ENCODE results near the gene MYO1E. TPM values are rescaled to one million over a fixed set of nuclear protein-coding genes. Genes with fewer than 3 reads are reported as not detected.

MYO1E gene
- total RNA-seq, 1 experiment from 2014 or later: 34.0 TPM

- no peaks in the 10 kb centered on the region for H3K36me3 ChIP-seq (replicated peaks; ENCODE audit: control insufficient read depth, insufficient read depth, low read length)
Measured at GRCh38 chr15:59271595-59272201, 101.0 kb downstream of the MYO1E start.

GRCh38 chr15:59268852-59269407 is 103.7 kb downstream of the MYO1E start:
- Histone ChIP-seq H3K27me3 (ENCODE audit: control insufficient read depth, insufficient read depth, low read length) (no peaks in the 10 kb centered on the region), H3K4me3 (ENCODE audit: insufficient read depth, low read depth, low read length) (no peak overlapping the region), H3K36me3 (replicated peaks; ENCODE audit: control insufficient read depth, insufficient read depth, low read length) (no peaks in the 10 kb centered on the region)
- DNase-seq: no peak

More at GRCh38 chr15:59271595-59272201, 101.0 kb downstream of the MYO1E start:
- DNase-seq: no peak
- Histone ChIP-seq H3K27me3 (ENCODE audit: control insufficient read depth, insufficient read depth, low read length) (no peaks in the 10 kb centered on the region), H3K4me3 (ENCODE audit: insufficient read depth, low read depth, low read length) (no peak overlapping the region)

GRCh38 chr15:59268168-59268851 is 104.4 kb downstream of the MYO1E start:
- Histone ChIP-seq H3K27me3 (ENCODE audit: control insufficient read depth, insufficient read depth, low read length) (no peaks in the 10 kb centered on the region), H3K4me3 (ENCODE audit: insufficient read depth, low read depth, low read length) (no peak overlapping the region), H3K36me3 (replicated peaks; ENCODE audit: control insufficient read depth, insufficient read depth, low read length) (no peaks in the 10 kb centered on the region)
- DNase-seq: no peak

GRCh38 chr15:59266028-59266427 is 106.6 kb downstream of the MYO1E start:
- no peaks in the 10 kb centered on the region for H3K27me3 ChIP-seq (ENCODE audit: control insufficient read depth, insufficient read depth, low read length)
- no peak overlapping the region for H3K4me3 ChIP-seq (ENCODE audit: insufficient read depth, low read depth, low read length)
- H3K36me3 ChIP-seq (replicated peaks; ENCODE audit: control insufficient read depth, insufficient read depth, low read length): no peaks in the 10 kb centered on the region
- no peak for DNase-seq

- H3K27me3 ChIP-seq (ENCODE audit: control insufficient read depth, insufficient read depth, low read length): no peaks in the 10 kb centered on the region
- no peak for DNase-seq
- no peaks in the 10 kb centered on the region for H3K36me3 ChIP-seq (replicated peaks; ENCODE audit: control insufficient read depth, insufficient read depth, low read length)
- H3K4me3 ChIP-seq (ENCODE audit: insufficient read depth, low read depth, low read length): no peak overlapping the region
Measured at GRCh38 chr15:59262316-59262715, 110.4 kb downstream of the MYO1E start.

GRCh38 chr15:59260090-59260489 is 112.6 kb downstream of the MYO1E start:
- no peaks in the 10 kb centered on the region for H3K27me3 ChIP-seq (ENCODE audit: control insufficient read depth, insufficient read depth, low read length)
- no peaks in the 10 kb centered on the region for H3K36me3 ChIP-seq (replicated peaks; ENCODE audit: control insufficient read depth, insufficient read depth, low read length)
- no peak for DNase-seq
- no peak overlapping the region for H3K4me3 ChIP-seq (ENCODE audit: insufficient read depth, low read depth, low read length)

GRCh38 chr15:59259137-59259943 is 113.3 kb downstream of the MYO1E start:
- Histone ChIP-seq H3K4me3 (ENCODE audit: insufficient read depth, low read depth, low read length) (no peak overlapping the region), H3K36me3 (replicated peaks; ENCODE audit: control insufficient read depth, insufficient read depth, low read length) (no peaks in the 10 kb centered on the region), H3K27me3 (ENCODE audit: control insufficient read depth, insufficient read depth, low read length) (no peaks in the 10 kb centered on the region)
- no peak for DNase-seq

- no peaks in the 10 kb centered on the region for H3K36me3 ChIP-seq (replicated peaks; ENCODE audit: control insufficient read depth, insufficient read depth, low read length)
- no peak overlapping the region for H3K4me3 ChIP-seq (ENCODE audit: insufficient read depth, low read depth, low read length)
- no peaks in the 10 kb centered on the region for H3K27me3 ChIP-seq (ENCODE audit: control insufficient read depth, insufficient read depth, low read length)
- DNase-seq: no peak
Measured at GRCh38 chr15:59258317-59258716, 114.4 kb downstream of the MYO1E start.

GRCh38 chr15:59257140-59257539 is 115.5 kb downstream of the MYO1E start:
- Histone ChIP-seq H3K27me3 (ENCODE audit: control insufficient read depth, insufficient read depth, low read length) (no peaks in the 10 kb centered on the region), H3K4me3 (ENCODE audit: insufficient read depth, low read depth, low read length) (no peak overlapping the region), H3K36me3 (replicated peaks; ENCODE audit: control insufficient read depth, insufficient read depth, low read length) (no peaks in the 10 kb centered on the region)
- no peak for DNase-seq

GRCh38 chr15:59256482-59256881 is 116.2 kb downstream of the MYO1E start:
- Histone ChIP-seq H3K27me3 (ENCODE audit: control insufficient read depth, insufficient read depth, low read length) (no peaks in the 10 kb centered on the region), H3K4me3 (ENCODE audit: insufficient read depth, low read depth, low read length) (no peak overlapping the region), H3K36me3 (replicated peaks; ENCODE audit: control insufficient read depth, insufficient read depth, low read length) (no peaks in the 10 kb centered on the region)
- DNase-seq: no peak

- Histone ChIP-seq H3K4me3 (ENCODE audit: insufficient read depth, low read depth, low read length) (no peak overlapping the region), H3K27me3 (ENCODE audit: control insufficient read depth, insufficient read depth, low read length) (no peaks in the 10 kb centered on the region), H3K36me3 (replicated peaks; ENCODE audit: control insufficient read depth, insufficient read depth, low read length) (no peaks in the 10 kb centered on the region)
- DNase-seq: no peak
Measured at GRCh38 chr15:59255680-59256336, 116.9 kb downstream of the MYO1E start.

- Histone ChIP-seq H3K4me3 (ENCODE audit: insufficient read depth, low read depth, low read length) (no peak overlapping the region), H3K27me3 (ENCODE audit: control insufficient read depth, insufficient read depth, low read length) (no peaks in the 10 kb centered on the region), H3K36me3 (replicated peaks; ENCODE audit: control insufficient read depth, insufficient read depth, low read length) (no peaks in the 10 kb centered on the region; the same call in 1 of the 2 replicates)
- DNase-seq: no peak
Measured at GRCh38 chr15:59252137-59252536, 120.5 kb downstream of the MYO1E start.

- DNase-seq: no peak
- Histone ChIP-seq H3K36me3 (replicated peaks; ENCODE audit: control insufficient read depth, insufficient read depth, low read length) (no peaks in the 10 kb centered on the region; the same call in 1 of the 2 replicates), H3K4me3 (ENCODE audit: insufficient read depth, low read depth, low read length) (no peak overlapping the region), H3K27me3 (ENCODE audit: control insufficient read depth, insufficient read depth, low read length) (no peaks in the 10 kb centered on the region)
Measured at GRCh38 chr15:59251001-59251845, 121.4 kb downstream of the MYO1E start.
